Prostate gland (tissue), 2 donors: Measurements from ENCODE around the gene SNAI1. TPM values are rescaled to one million over a fixed set of nuclear protein-coding genes. Genes with fewer than 3 reads are reported as not detected.
"Not testable (repeated sequence)": the region's sequence is repeated elsewhere in the genome, so short reads cannot be mapped to it uniquely, and the experiment has no call there.

Source experiments
- DNase-seq: peaks from one replicate; pipeline ENCODE4 v3.0.0-alpha.2; 2019; ENCODE audit warnings: low spot score
- H3K27ac ChIP-seq, 2 donors: fragments of 200-600 bp; sonication (generic); 2 replicates each; pipeline ENCODE4 v1.5.1; 2017 to 2019
- H3K27me3 ChIP-seq: fragments of 200-600 bp; sonication (generic); replicated peaks from 2 replicates; pipeline ENCODE4 v1.5.1; 2019; ENCODE audit not compliant: insufficient read depth
- H3K36me3 ChIP-seq, 2 donors: fragments of 200-600 bp; sonication (generic); 1 replicate in 1 of 2; 2 replicates in 1 of 2; pipeline versions ENCODE4 v1.5.1 to v1.8.1; 2017 to 2019
- H3K4me1 ChIP-seq: fragments of 200-600 bp; sonication (generic); replicated peaks from 2 replicates; pipeline ENCODE4 v1.5.1; 2019
- H3K4me3 ChIP-seq, 2 donors: fragments of 200-600 bp; sonication (generic); 2 replicates each; pipeline ENCODE4 v1.5.1; 2017 to 2019
- H3K9me3 ChIP-seq: fragments of 200-600 bp; sonication (generic); 2 replicates; pipeline ENCODE4 v1.5.1; 2017
- CTCF ChIP-seq, 4 experiments: fragments of 200-600 bp in 2 of 4; fragments of 450-650 bp in 2 of 4; sonication (generic) in 2 of 4; IDR thresholded peaks; 1 replicate in 3 of 4; 2 replicates in 1 of 4; pipeline ENCODE4 v1.5.1; 2016 to 2019; ENCODE audit warnings: antibody characterized with exemption in 4 of 4, mild to moderate bottlenecking in 2 of 4, moderate library complexity in 2 of 4
- POLR2A ChIP-seq: fragments of 450-650 bp; IDR thresholded peaks from one replicate; pipeline ENCODE4 v1.6.1; 2016; ENCODE audit warnings: antibody characterized with exemption, mild to moderate bottlenecking
- POLR2AphosphoS5 ChIP-seq: sonication (generic); formaldehyde crosslinking; IDR thresholded peaks from one replicate; pipeline ENCODE4 v1.6.1; 2017; ENCODE audit warnings: antibody characterized with exemption
- WGBS: methylation state at CpG from one replicate; pipeline ENCODE4 v1.1.5; 2018; 5-methylcytosine and 5-hydroxymethylcytosine counted together
- intact Hi-C: fragments of 100-400 bp; cut with DNase I; formaldehyde crosslinking; loops from one replicate; pipeline ENCODE4 v1.14.2; 2022
- total RNA-seq, 2 donors: library from RNA; depleted of rRNA; stranded (reverse); fragments of >200 nt; gene quantifications; one replicate each; pipeline ENCODE4 v1.1.0, GENCODE V29; 2016

The SNAI1 gene
- total RNA-seq, 2 donors from 2014 or later, result 1.0 to 7.4 TPM

- Histone ChIP-seq H3K27ac (no peak overlapping the region), H3K27me3 (no peaks in the 10 kb centered on the region), H3K36me3 (no peaks in the 10 kb centered on the region), H3K4me1 (no peaks in the 10 kb centered on the region), H3K4me3 (no peak overlapping the region), H3K9me3 (no peaks in the 10 kb centered on the region)
- intact Hi-C loops, result no loop called here
- TF ChIP-seq POLR2A, result no peak
- TF ChIP-seq CTCF (IDR thresholded peaks at IDR 0.05), result no peak
- no peak for TF ChIP-seq POLR2AphosphoS5
- no peak for DNase-seq
- 70% methylated on average over 7 of the region's 7 CpGs for WGBS
These were observed 16.5 kb downstream of the SNAI1 start for GRCh38 chr20:49999329-49999728.

- H3K27me3 ChIP-seq, H3K4me3 ChIP-seq, H3K9me3 ChIP-seq, H3K36me3 ChIP-seq, H3K27ac ChIP-seq, H3K4me1 ChIP-seq, intact Hi-C loops, DNase-seq: not testable (repeated sequence)
- WGBS, result 76% methylated on average over 14 of the region's 14 CpGs
These were observed 17.9 kb downstream of the SNAI1 start for GRCh38 chr20:50000548-50001222.

- intact Hi-C loops, result no loop called here
- Histone ChIP-seq H3K36me3 (no peaks in the 10 kb centered on the region), H3K9me3 (no peaks in the 10 kb centered on the region), H3K27me3 (no peaks in the 10 kb centered on the region), H3K27ac (no peak overlapping the region), H3K4me3 (no peak overlapping the region), H3K4me1 (no peaks in the 10 kb centered on the region)
- 94% methylated on average over 9 of the region's 9 CpGs for WGBS
- TF ChIP-seq CTCF (IDR thresholded peaks at IDR 0.05) (no peak), POLR2AphosphoS5 (no peak), POLR2A (no peak)
- no peak for DNase-seq
These were observed 19.1 kb downstream of the SNAI1 start for GRCh38 chr20:50001784-50002311.

GRCh38 chr20:50003253-50003656 is 20.5 kb downstream of the SNAI1 start:
- Histone ChIP-seq H3K36me3 (no peaks in the 10 kb centered on the region), H3K27me3 (no peaks in the 10 kb centered on the region), H3K4me3 (no peak overlapping the region), H3K4me1 (no peaks in the 10 kb centered on the region), H3K27ac (no peak overlapping the region), H3K9me3 (no peaks in the 10 kb centered on the region)
- intact Hi-C loops, result no loop called here
- whole genome bisulfite sequencing, result 78% methylated on average over 4 of the region's 4 CpGs
- TF ChIP-seq POLR2A (no peak), POLR2AphosphoS5 (no peak), CTCF (IDR thresholded peaks at IDR 0.05) (no peak)
- no peak for DNase-seq

GRCh38 chr20:50004229-50004628 is 21.4 kb downstream of the SNAI1 start:
- Histone ChIP-seq H3K27me3 (no peaks in the 10 kb centered on the region), H3K27ac (no peak overlapping the region), H3K4me3 (no peak overlapping the region), H3K4me1 (no peaks in the 10 kb centered on the region), H3K36me3 (no peaks in the 10 kb centered on the region), H3K9me3 (no peaks in the 10 kb centered on the region)
- intact Hi-C loops, result no loop called here
- no peak for DNase-seq
- TF ChIP-seq CTCF (IDR thresholded peaks at IDR 0.05) (no peak), POLR2A (no peak), POLR2AphosphoS5 (no peak)
- 90% methylated on average over 4 of the region's 4 CpGs for WGBS
